Kidney (tissue), 14 donors: ENCODE results near the gene OLFM3. TPM values are rescaled to one million over a fixed set of nuclear protein-coding genes. Genes with fewer than 3 reads are reported as not detected.
A peak's percentile ranks its signal among the peaks of the same experiment; 100 is the strongest.

Source experiments
- DNase-seq, 5 donors: peaks; one replicate each; pipeline ENCODE4 v3.0.0-alpha.2; 2013 to 2020
- FAIRE-seq: peaks from 2 replicates; lab custom pipeline; 2012; peaks lifted over from hg19 to GRCh38; lab: Jason Lieb, UNC
- H3K27ac ChIP-seq, 2 donors: one replicate each; pipeline ENCODE4 v1.7.0; 2013; ENCODE audit warnings: low read depth in 2 of 2, low read length in 2 of 2, inconsistent platforms in 1 of 2
- H3K27me3 ChIP-seq: one replicate; pipeline ENCODE4 v1.7.1; 2013; ENCODE audit warnings: low read length, inconsistent platforms; ENCODE audit not compliant: control insufficient read depth, insufficient read depth
- H3K36me3 ChIP-seq, 3 donors: one replicate each; pipeline versions ENCODE4 v1.7.0 to v1.7.1; 2013; ENCODE audit warnings: low read length in 3 of 3, control low read depth in 1 of 3, inconsistent platforms in 1 of 3; ENCODE audit not compliant: insufficient read depth in 3 of 3, control insufficient read depth in 2 of 3
- H3K4me1 ChIP-seq, 3 donors: one replicate each; pipeline versions ENCODE4 v1.7.0 to v1.7.1; 2013; ENCODE audit warnings: low read length in 3 of 3, inconsistent platforms in 1 of 3, low read depth in 1 of 3; ENCODE audit not compliant: control insufficient read depth in 2 of 3, insufficient read depth in 2 of 3
- H3K4me3 ChIP-seq, 3 donors: one replicate each; pipeline versions ENCODE4 v1.7.0 to v1.8.1; 2013; ENCODE audit warnings: low read length in 3 of 3, control low read depth in 1 of 3, inconsistent platforms in 1 of 3
- H3K9ac ChIP-seq, 3 donors: one replicate each; pipeline versions ENCODE4 v1.7.0 to v1.7.1; 2013; ENCODE audit warnings: low read length in 3 of 3, control low read depth in 1 of 3, inconsistent platforms in 1 of 3
- H3K9me3 ChIP-seq, 3 donors: one replicate each; pipeline versions ENCODE4 v1.7.0 to v1.7.1; 2013; ENCODE audit warnings: low read length in 3 of 3, control low read depth in 1 of 3, inconsistent platforms in 1 of 3; ENCODE audit not compliant: control insufficient read depth in 2 of 3, insufficient read depth in 1 of 3
- CTCF ChIP-seq: IDR thresholded peaks from 3 replicates; pipeline ENCODE4 v1.5.1; 2012; ENCODE audit warnings: mild to moderate bottlenecking, moderate library complexity, borderline replicate concordance; ENCODE audit not compliant: insufficient read depth; ENCODE audit errors: extremely low read depth
- intact Hi-C: fragments of 100-400 bp; cut with DNase I; formaldehyde crosslinking; loops from one replicate; pipeline ENCODE4 v1.11.1; 2022
- polyA plus RNA-seq: library from polyadenylated mRNA; stranded (reverse); fragments of 350-450 nt; fragmentation: Illumina TruSeq; extraction: RNeasy Lipid Tissue Mini Kit (QIAGEN cat#74804); gene quantifications from one replicate; pipeline ENCODE4 v1.2.3, GENCODE V29; 2014; ENCODE audit warnings: low read depth, low replicate concordance; ENCODE audit not compliant: insufficient read depth
- total RNA-seq: library from RNA; stranded (reverse); fragmentation: NEBNext Ultra II Directional; extraction: Animal tissue kit (Norgen Biotek cat#: 25700); gene quantifications from one replicate; pipeline ENCODE4 v1.2.1, GENCODE V29; 2021
- donor health status: control.
- donor health status: control.
- donor health status: control.
- donor health status: control.
- donor health status: control.
- donor health status: DM: yes; HTN: yes; CAD: no.
- donor health status: Normal renal cell carcinoma (clear cell type).

Gene OLFM3
- total and polyA plus RNA-seq, 2 donors from 2014 or later: 0.41 TPM; not detected in 1

- no peak overlapping the region for H3K27ac ChIP-seq
- no peak for TF ChIP-seq CTCF
- no peaks in the 10 kb centered on the region for H3K36me3 ChIP-seq
- no peak for DNase-seq
- no peak overlapping the region for H3K4me3 ChIP-seq
- H3K27me3 ChIP-seq: no peaks in the 10 kb centered on the region
- H3K9me3 ChIP-seq: no peaks in the 10 kb centered on the region
- H3K4me1 ChIP-seq: no peaks in the 10 kb centered on the region
- no peak for FAIRE-seq
- intact Hi-C loops: no loop called here
- H3K9ac ChIP-seq: no peak overlapping the region
Measured at GRCh38 chr1:101945884-101946283, 50.8 kb downstream of the OLFM3 start.

GRCh38 chr1:101943237-101943636 lies 53.5 kb downstream of the OLFM3 start:
- Histone ChIP-seq H3K27ac (no peak overlapping the region), H3K9me3 (no peaks in the 10 kb centered on the region), H3K27me3 (no peaks in the 10 kb centered on the region), H3K36me3 (no peaks in the 10 kb centered on the region), H3K4me3 (no peak overlapping the region), H3K4me1 (no peaks in the 10 kb centered on the region), H3K9ac (no peak overlapping the region)
- DNase-seq (no peak), FAIRE-seq (no peak)
- intact Hi-C loops: no loop called here
- no peak for TF ChIP-seq CTCF

DNA sequence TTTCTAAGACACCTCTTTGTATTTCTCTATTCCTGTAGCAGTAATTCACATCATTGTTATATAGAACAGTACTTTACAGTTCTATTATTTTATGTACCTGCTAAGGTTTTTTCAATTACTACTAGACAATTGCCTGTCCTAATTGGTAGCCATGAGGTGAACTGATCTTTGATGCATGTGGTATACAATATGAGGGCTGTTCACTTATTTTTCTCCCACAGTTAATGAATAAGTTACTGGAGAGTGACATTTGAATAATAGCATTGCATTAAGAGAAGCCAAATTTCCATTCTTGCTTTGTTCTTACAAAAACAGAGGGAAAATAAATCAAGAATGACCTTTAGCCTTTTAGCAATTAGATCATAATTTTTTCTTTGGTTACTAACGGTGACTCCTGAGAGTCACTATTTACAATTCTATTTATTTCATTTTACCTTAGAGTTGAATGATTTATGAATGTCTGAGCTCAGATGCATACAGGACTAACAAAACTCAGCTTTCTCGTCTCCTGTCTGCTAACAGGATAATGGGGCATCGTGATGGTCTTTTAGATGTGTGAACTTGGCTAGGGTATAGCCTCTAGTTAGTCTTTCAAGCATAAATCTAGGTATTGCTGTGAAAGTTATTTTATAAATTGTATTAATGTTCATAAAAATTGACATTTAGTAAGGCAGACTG lies 54.1 kb downstream of the OLFM3 start:
- no peaks in the 10 kb centered on the region for H3K4me1 ChIP-seq
- intact Hi-C loops: no loop called here
- H3K36me3 ChIP-seq: no peaks in the 10 kb centered on the region
- no peaks in the 10 kb centered on the region for H3K27me3 ChIP-seq
- peak in 1 of 5 donors; percentile 9 for DNase-seq
- no peak overlapping the region for H3K4me3 ChIP-seq
- H3K27ac ChIP-seq: no peak overlapping the region
- H3K9ac ChIP-seq: no peak overlapping the region
- no peak for FAIRE-seq
- H3K9me3 ChIP-seq: no peaks in the 10 kb centered on the region
- TF ChIP-seq CTCF: no peak

- Histone ChIP-seq H3K9me3 (no peaks in the 10 kb centered on the region), H3K27ac (no peak overlapping the region), H3K36me3 (no peaks in the 10 kb centered on the region), H3K9ac (no peak overlapping the region), H3K27me3 (no peaks in the 10 kb centered on the region), H3K4me3 (no peak overlapping the region), H3K4me1 (no peaks in the 10 kb centered on the region)
- TF ChIP-seq CTCF: no peak
- no peak for FAIRE-seq
- DNase-seq: no peak
- intact Hi-C loops: no loop called here
Measured at GRCh38 chr1:101938681-101939080, 58.0 kb downstream of the OLFM3 start.
